Measurements from ENCODE around the gene MED23.
"Not testable (repeated sequence)": the region's sequence is repeated elsewhere in the genome, so short reads cannot be mapped to it uniquely, and the experiment has no call there.

MED23 gene

DNA sequence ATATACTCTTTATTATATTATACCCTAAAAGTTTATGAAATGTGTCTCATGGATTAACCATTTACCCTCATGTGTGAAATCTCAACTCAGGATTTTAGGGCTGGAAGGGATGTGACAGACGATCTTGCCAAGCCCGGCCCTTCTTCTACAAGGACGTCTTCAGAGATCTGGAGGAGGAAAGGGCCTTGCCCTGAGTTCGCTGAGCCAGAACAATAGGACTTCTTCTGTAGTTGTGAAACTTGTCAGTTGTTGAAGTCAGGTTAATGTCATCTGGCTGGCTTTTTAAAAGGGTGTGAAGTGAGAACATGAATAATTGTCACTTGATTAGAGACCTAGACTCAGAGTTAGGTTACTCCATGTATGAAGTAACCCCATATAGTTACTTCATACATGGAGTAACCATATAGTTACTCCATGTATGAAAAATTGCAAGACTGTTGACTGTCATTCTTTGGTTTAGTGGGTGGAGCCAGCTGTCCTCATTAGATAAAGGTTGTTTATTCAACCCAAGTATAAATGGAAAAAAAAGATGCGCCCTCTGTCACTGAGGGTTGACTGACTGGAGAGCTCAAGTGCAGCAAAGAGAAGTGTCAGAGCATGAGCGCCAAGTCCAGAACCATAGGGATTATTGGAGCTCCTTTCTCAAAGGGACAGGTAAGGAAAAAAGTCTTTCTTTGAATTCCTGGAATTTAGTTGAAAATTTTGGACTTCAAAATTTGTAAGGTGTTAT is 55.2 kb downstream of the MED23 start, which contains the start of gene ARG1:
TSS of gene ARG1 (plus strand) at position 541 of the 730 bp plus-strand sequence. CDS start at position 598, 57 bp downstream.
- DNase-seq, result no peak

- no peak for DNase-seq
These were observed 59.3 kb downstream of the MED23 start for GRCh38 chr6:131568726-131569125.

DNA sequence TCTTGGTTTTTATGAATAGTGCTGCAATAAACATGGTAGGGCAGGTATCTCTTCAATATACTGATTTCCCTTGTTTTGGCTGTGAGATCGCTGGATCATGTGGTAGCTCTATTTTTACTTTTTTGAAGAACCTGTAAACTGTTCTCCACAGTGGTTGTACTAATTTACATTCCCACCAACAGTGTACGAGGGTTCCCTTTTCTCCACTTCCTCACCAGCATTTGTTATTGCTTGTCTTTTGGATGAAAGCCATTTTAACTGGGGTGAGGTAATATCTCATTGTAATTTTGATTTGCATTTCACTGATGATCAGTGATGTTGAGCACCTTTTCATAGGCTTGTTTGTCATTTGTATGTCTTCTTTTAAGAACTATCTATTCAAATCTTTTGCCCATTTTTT is 63.0 kb downstream of the MED23 start:
- no peak for DNase-seq

DNA sequence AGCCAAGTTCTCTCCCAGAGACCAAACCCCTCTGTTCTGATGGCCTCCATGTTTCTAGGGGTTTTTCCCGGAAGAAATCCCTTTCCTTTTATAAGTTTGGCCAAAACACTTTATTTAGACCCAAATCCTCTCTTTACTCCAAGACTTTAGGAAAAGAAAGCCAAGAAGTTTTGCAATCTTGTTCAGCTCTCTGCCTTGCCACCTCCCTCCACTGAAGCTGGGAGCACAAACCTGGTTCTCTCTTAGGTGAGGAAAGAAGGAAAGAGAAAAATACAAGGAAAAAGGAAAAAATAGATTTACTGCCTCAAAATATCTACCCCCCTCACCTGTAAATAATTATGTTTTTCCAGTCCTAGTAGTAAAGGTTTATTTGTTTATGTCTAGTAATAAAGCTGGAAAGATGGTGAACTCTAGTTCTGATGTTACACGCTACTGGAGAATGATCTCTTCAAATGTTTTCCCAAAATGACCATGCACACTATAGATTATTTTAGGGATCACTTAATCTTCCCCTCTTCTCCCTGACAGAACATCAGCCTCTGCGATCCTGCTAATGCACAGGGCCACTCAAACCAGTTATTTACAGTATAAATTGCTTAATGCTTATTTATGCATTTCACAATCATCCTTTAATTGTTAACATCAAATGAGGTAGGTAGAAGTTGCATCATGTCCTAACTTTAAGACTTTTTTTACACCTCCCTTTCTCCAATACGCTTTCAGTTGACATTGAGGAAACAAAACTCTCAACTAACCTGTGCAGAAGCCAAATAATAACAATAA is 65.9 kb downstream of the MED23 start:
- DNase-seq, result no peak

- DNase-seq, result no peak
These were observed 69.1 kb downstream of the MED23 start for GRCh38 chr6:131558922-131559321.

- DNase-seq, result no peak
These were observed 72.0 kb downstream of the MED23 start for GRCh38 chr6:131555992-131556391.

DNA sequence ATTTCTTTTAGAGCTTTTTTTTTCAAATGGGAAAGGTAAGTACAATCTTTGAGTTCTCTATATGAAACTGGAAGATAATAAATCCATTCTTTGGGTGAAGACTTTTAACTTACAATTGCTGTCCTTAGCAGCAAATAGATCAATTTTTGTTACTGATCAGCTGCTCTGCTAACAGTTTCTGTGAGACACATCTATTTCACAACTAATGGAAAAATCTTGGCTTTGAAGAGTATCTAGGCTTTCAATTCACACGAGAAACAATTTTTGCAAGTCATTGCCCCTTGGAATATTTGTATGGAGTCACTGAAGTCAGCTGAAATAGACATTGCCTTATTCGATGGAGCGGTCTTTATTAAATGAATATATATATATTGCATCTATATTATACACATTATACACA is 75.5 kb downstream of the MED23 start:
- DNase-seq, result no peak

GRCh38 chr6:131551902-131552301 is 76.1 kb downstream of the MED23 start:
- DNase-seq, result no peak

GRCh38 chr6:131549811-131550210 is 78.2 kb downstream of the MED23 start:
- no peak for DNase-seq

GRCh38 chr6:131548441-131548840 is 79.6 kb downstream of the MED23 start:
- DNase-seq, result no peak

GRCh38 chr6:131547488-131547887 is 80.6 kb downstream of the MED23 start:
- no peak for DNase-seq

DNA sequence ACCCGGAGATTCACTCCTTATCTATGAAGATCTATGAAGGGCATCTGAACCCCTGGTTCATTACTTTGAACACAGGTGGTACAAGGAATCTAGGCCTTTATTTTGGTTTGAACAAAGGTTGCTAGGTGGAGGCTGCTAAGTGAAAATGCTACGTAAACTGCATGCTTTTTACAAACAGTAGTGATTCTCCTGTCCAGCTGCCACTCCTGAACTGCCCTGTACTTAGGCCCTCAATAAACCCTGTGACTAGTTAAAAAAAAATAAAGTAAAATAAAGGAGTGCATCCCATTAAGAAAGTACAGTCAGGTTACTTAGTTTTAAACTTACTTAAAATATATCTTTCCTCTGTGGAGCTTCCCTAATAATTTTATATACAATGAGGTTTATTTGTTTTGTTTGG is 82.7 kb downstream of the MED23 start:
- DNase-seq, result no peak

- not testable (repeated sequence) for DNase-seq
These were observed 89.4 kb downstream of the MED23 start for GRCh38 chr6:131538615-131539014.

- DNase-seq, result no peak
These were observed 95.4 kb downstream of the MED23 start for GRCh38 chr6:131532580-131533039.

- not testable (repeated sequence) for DNase-seq
These were observed 96.4 kb downstream of the MED23 start for GRCh38 chr6:131531681-131532080.

- DNase-seq, result not testable (repeated sequence)
These were observed 97.1 kb downstream of the MED23 start for GRCh38 chr6:131530936-131531335.

DNA sequence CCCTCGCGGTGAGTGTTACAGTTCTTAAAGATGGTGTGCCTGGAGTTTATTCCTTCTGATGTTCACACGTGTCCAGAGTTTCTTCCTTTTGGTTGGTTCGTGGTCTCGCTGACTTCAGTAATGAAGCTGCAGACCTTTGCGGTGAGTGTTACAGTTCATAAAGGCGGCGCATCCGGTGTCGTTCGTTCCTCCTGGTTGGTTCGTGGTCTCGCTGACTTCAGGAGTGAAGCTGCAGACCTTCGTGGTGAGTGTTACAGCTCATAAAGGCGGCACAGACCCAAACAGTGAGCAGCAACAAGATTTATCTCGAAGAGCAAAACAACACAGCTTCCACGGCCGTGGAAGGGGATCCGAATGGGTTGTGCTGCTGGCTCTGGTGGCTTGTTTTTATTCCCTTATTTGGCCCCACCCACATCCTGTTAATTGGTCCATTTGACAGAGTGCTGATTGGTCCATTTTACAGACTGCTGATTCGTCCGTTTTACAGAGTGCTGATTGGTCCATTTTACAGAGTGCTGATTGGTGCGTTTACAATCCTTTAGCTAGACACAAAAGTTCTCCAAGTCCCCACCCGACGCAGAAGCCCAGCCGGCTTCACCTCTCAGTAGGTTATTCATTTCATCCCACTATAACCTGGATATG is 103.2 kb downstream of the MED23 start:
- DNase-seq, result no peak

DNA sequence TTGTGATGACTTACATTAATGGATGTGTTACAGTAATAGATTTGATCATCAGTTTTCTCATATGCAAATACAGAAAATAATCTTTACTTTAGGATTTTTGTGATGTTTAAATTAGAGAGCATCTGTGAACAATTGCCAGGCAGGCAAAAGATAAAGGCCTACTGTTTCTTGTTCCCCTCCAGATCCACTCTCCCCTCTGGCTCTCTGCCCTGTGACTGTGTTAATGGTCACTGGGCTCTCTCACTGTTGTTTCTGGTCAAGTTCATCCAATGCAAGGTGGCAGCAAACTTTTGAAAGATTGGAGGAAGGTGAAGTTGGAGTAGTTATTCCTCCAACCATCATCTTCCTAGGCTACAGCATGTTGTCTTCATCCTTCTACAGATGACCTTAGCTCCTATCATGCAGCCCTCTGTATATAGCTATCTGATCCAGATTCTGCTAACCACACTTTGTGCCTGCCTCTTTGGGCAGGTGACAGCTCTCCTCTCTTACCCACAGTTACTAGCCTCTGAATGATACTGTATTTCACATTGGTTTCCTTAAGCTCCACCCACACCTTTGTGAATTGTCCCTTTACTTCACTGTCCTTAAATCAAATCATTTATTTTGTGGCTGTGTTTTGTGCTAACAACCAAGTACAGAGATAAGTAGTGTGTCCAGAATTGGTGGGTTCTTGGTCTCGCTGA is 103.9 kb downstream of the MED23 start:
- no peak for DNase-seq

Measured in fibroblast of upper back skin (primary cell).